Smooth muscle cell (in vitro differentiated cells): ENCODE measurements around the gene SPTBN1. TPM values are rescaled to one million over a fixed set of nuclear protein-coding genes. Genes with fewer than 3 reads are reported as not detected.

Experiments used
- DNase-seq: peaks from one replicate; lab custom pipeline; 2025; ENCODE audit not compliant: unreplicated experiment; lab: John Stamatoyannopoulos, UW
- H2AFZ ChIP-seq: fragments of 200-600 bp; sonication (generic); 2 replicates; pipeline ENCODE4 v1.6.0; 2016; ENCODE audit warnings: antibody characterized with exemption, low read depth, mild to moderate bottlenecking
- H3F3A ChIP-seq: fragments of 200-600 bp; sonication (generic); 2 replicates; pipeline ENCODE4 v1.6.0; 2017; ENCODE audit warnings: antibody characterized with exemption, low read depth
- H3K27ac ChIP-seq: fragments of 200-600 bp; sonication (generic); 2 replicates; pipeline ENCODE4 v1.5.1; 2016; ENCODE audit warnings: low read depth, mild to moderate bottlenecking
- H3K27me3 ChIP-seq: fragments of 200-600 bp; sonication (generic); 2 replicates; pipeline ENCODE4 v1.6.1; 2016; ENCODE audit warnings: low read depth, mild to moderate bottlenecking
- H3K36me3 ChIP-seq: fragments of 200-600 bp; sonication (generic); 2 replicates; pipeline ENCODE4 v1.5.1; 2016; ENCODE audit warnings: low read depth
- H3K4me1 ChIP-seq: fragments of 200-600 bp; sonication (generic); 2 replicates; pipeline ENCODE4 v1.5.1; 2016; ENCODE audit warnings: low read depth
- H3K4me2 ChIP-seq: fragments of 200-600 bp; sonication (generic); 2 replicates; pipeline ENCODE4 v1.6.0; 2016; ENCODE audit warnings: mild to moderate bottlenecking
- H3K4me3 ChIP-seq: fragments of 200-600 bp; sonication (generic); 2 replicates; pipeline ENCODE4 v1.5.1; 2016; ENCODE audit warnings: mild to moderate bottlenecking
- H3K79me2 ChIP-seq: fragments of 200-600 bp; sonication (generic); 2 replicates; pipeline ENCODE4 v1.6.0; 2016; ENCODE audit warnings: low read depth, mild to moderate bottlenecking
- H3K9ac ChIP-seq: fragments of 200-600 bp; sonication (generic); 2 replicates; pipeline ENCODE4 v1.6.0; 2016; ENCODE audit warnings: low read depth
- H3K9me3 ChIP-seq: fragments of 200-600 bp; sonication (generic); replicated peaks from 2 replicates; pipeline ENCODE4 v1.5.1; 2016; ENCODE audit warnings: low read depth
- H4K20me1 ChIP-seq: fragments of 200-600 bp; sonication (generic); 2 replicates; pipeline ENCODE4 v1.6.0; 2016; ENCODE audit warnings: low read depth
- CTCF ChIP-seq: fragments of 200-600 bp; sonication (generic); IDR thresholded peaks from 2 replicates; pipeline ENCODE4 v1.5.1; 2017; ENCODE audit warnings: borderline replicate concordance, mild to moderate bottlenecking, antibody characterized with exemption; ENCODE audit not compliant: insufficient read depth, poor library complexity, severe bottlenecking
- whole genome bisulfite sequencing: methylation state at CpG from one replicate; pipeline ENCODE4 v1.1.7; 2016; ENCODE audit warnings: low lambda C conversion rate; 5-methylcytosine and 5-hydroxymethylcytosine counted together
- polyA plus RNA-seq: library from polyadenylated mRNA; unstranded; fragments of >200 nt; fragmentation: Nextera tagmentation; extraction: Ambion mirVana; gene quantifications from 2 replicates; pipeline ENCODE4 v1.2.1, GENCODE V29; 2016
- total RNA-seq: library from RNA; depleted of rRNA; stranded (reverse); fragments of >200 nt; gene quantifications from 2 replicates; pipeline ENCODE4 v1.2.3, GENCODE V29; 2014

The SPTBN1 gene
- total and polyA plus RNA-seq, 2 experiments from 2014 or later, result 78.7 to 186 TPM

- DNase-seq, result no peak
- Histone ChIP-seq H3K79me2 (peaks cover 5% of the 10 kb centered on the region), H3K9me3 (no peaks in the 10 kb centered on the region), H3K9ac (no peak overlapping the region), H3K4me1 (peaks cover 3% of the 10 kb centered on the region), H3K4me2 (no peak overlapping the region), H3K27me3 (no peaks in the 10 kb centered on the region), H3K36me3 (peaks cover 39% of the 10 kb centered on the region), H3K27ac (peak overlapping the region; percentile 24), H3K4me3 (no peak overlapping the region), H2AFZ (no peak overlapping the region), H4K20me1 (peaks cover 63% of the 10 kb centered on the region), H3F3A (peaks cover 31% of the 10 kb centered on the region)
- WGBS, result 12% methylated on average over 1 of the region's 1 CpG
- no peak for TF ChIP-seq CTCF
Measured at GRCh38 chr2:54658564-54659071, 202.5 kb downstream of the SPTBN1 start.

- DNase-seq, result no peak
- peaks cover 33% of the 10 kb centered on the region for H3F3A ChIP-seq
- H3K36me3 ChIP-seq, result peaks cover 39% of the 10 kb centered on the region
- no peaks in the 10 kb centered on the region for H3K9me3 ChIP-seq
- peaks cover 66% of the 10 kb centered on the region for H4K20me1 ChIP-seq
- no peaks in the 10 kb centered on the region for H3K27me3 ChIP-seq
- no peak overlapping the region for H3K27ac ChIP-seq
- WGBS, result 92% methylated on average over 4 of the region's 4 CpGs
- no peak overlapping the region for H3K9ac ChIP-seq
- H3K4me1 ChIP-seq, result peaks cover 3% of the 10 kb centered on the region
- no peak overlapping the region for H2AFZ ChIP-seq
- no peak for TF ChIP-seq CTCF
- no peak overlapping the region for H3K4me2 ChIP-seq
- no peak overlapping the region for H3K4me3 ChIP-seq
- peaks cover 5% of the 10 kb centered on the region for H3K79me2 ChIP-seq
Measured at GRCh38 chr2:54659527-54659926, 203.4 kb downstream of the SPTBN1 start.

- peaks cover 27% of the 10 kb centered on the region for H3K36me3 ChIP-seq
- TF ChIP-seq CTCF, result no peak
- H4K20me1 ChIP-seq, result peaks cover 65% of the 10 kb centered on the region
- H3K79me2 ChIP-seq, result peaks cover 5% of the 10 kb centered on the region
- H3K9ac ChIP-seq, result no peak overlapping the region
- peaks cover 11% of the 10 kb centered on the region for H3K4me1 ChIP-seq
- no peak for DNase-seq
- H3K4me3 ChIP-seq, result no peak overlapping the region
- H2AFZ ChIP-seq, result no peak overlapping the region
- no peak overlapping the region for H3K27ac ChIP-seq
- WGBS, result 93% methylated on average over 12 of the region's 12 CpGs
- no peaks in the 10 kb centered on the region for H3K9me3 ChIP-seq
- no peaks in the 10 kb centered on the region for H3K27me3 ChIP-seq
- peaks cover 40% of the 10 kb centered on the region for H3F3A ChIP-seq
- no peak overlapping the region for H3K4me2 ChIP-seq
Measured at GRCh38 chr2:54660752-54661151, 204.6 kb downstream of the SPTBN1 start.

- Histone ChIP-seq H3K9me3 (no peaks in the 10 kb centered on the region), H3K79me2 (peaks cover 5% of the 10 kb centered on the region), H3K27me3 (no peaks in the 10 kb centered on the region), H3K4me3 (no peak overlapping the region), H4K20me1 (peaks cover 69% of the 10 kb centered on the region), H3K4me1 (peaks cover 8% of the 10 kb centered on the region), H3K4me2 (no peak overlapping the region), H3K27ac (no peak overlapping the region), H2AFZ (no peak overlapping the region), H3K9ac (no peak overlapping the region), H3F3A (peaks cover 53% of the 10 kb centered on the region), H3K36me3 (peaks cover 27% of the 10 kb centered on the region)
- no peak for TF ChIP-seq CTCF
- 94% methylated on average over 13 of the region's 13 CpGs for WGBS
- DNase-seq, result no peak
Measured at GRCh38 chr2:54663424-54664030, 207.4 kb downstream of the SPTBN1 start.
